HG02588 (cell line): Measurements from ENCODE around the gene UBE2C.
"Not testable (repeated sequence)": the region's sequence is repeated elsewhere in the genome, so short reads cannot be mapped to it uniquely, and the experiment has no call there.

Experiments
- ATAC-seq: cut with Tn5 transposase; IDR thresholded peaks from one replicate; pipeline ENCODE4 v1.9.1; 2021; ENCODE audit warnings: mild to moderate bottlenecking, moderate library complexity; ENCODE audit not compliant: unreplicated experiment

UBE2C gene

DNA sequence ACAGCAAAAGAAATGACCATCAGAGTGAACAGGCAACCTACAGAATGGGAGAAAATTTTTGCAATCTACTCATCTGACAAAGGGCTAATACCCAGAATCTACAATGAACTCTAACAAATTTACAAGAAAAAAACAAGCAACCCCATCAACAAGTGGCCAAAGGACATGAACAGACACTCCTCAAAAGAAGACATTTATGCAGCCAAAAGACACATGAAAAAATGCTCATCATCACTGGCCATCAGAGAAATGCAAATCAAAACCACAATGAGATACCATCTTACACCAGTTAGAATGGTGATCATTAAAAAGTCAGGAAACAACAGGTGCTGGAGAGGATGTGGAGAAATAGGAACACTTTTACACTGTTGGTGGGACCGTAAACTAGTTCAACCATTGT, 14.9 kb upstream of the UBE2C start:
- ATAC-seq, result not testable (repeated sequence)

DNA sequence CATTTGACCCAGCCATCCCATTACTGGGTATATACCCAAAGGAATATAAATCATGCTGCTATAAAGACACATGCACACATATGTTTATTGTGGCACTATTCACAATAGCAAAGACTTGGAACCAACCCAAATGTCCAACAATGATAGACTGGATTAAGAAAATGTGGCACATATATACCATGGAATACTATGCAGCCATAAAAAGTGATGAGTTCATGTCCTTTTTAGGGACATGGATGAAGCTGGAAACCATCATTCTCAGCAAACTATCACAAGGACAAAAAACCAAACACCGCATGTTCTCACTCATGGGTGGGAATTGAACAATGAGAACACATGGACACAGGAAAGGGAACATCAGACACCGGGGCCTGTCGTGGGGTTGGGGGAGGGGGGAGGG, 14.5 kb upstream of the UBE2C start:
- not testable (repeated sequence) for ATAC-seq

DNA sequence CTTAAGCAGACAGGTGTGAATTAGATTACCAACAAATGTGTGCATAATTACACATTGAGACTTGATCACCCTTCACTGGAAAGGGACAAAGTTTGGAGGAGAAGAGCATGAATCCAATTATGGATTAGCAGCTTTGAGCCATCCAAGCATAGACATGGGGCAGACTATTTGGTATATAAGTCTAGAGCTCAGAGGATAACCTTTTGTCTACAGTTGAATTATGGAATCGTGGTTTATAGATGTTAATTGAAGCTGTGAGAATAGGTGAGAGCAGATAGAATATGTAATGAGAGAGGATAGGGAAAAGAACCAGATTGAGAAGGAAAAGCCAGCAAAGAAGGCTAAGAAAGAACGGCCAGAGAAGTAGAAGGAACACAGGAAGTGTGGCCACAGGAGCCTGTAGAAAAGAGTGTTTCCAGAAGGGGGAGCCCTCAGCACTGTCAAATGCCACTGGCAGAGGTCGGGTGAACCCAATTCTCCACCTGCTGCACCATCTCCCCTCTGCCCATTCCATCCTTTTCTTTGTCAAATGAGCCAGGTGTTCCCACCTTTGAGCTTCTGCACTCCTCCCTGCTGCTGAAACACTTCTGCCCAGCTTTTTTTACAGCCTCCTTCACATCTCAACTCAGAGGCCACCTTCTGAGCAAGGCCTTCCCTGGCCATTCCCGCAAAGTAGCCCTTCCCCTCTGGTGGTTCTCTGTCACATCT, 13.4 kb upstream of the UBE2C start:
- ATAC-seq, result no peak

- no peak for ATAC-seq
These were observed 10.6 kb upstream of the UBE2C start for GRCh38 chr20:45801851-45802250.

DNA sequence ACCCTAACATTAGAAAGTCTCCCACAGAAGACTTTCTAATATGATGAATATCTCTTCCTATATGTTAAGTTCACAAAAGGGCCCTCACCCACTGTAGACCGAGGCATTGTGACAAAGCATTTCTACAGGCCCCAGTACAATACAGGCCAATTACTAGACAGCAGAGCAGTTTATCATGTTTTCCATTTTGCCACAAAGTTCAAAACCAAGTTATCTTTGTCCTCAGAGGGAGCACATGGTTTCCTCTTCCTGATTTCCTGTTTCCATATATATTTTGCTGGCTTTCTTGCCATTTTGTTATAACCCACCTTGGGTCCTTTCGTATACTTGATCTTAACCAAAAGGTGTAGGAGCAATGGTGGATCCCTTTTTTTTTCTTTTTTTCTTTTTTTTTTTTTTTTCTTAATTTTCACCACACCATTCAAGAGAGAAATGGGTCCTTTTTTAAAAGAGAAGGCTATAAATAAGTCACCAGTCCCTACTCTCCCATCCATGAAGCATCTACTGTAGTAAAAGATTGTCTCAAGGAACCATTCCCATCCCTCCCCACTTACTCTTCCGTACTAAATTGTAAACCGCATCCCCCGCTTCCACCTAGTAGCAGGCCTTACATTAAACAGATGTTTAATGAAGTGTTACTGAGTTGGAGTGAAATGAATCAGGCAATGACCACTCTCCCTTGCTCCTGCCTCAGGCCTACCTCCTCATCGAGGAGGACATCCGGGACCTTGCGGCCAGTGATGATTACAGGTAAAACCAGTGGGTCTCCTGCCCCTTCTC, 2.1 kb upstream of the UBE2C start:
- no peak for ATAC-seq

- ATAC-seq, result no peak
These were observed 529 bp downstream of the UBE2C start for GRCh38 chr20:45813006-45813340.

GRCh38 chr20:45813489-45813888, 1.0 kb downstream of the UBE2C start:
- ATAC-seq, result no peak

DNA sequence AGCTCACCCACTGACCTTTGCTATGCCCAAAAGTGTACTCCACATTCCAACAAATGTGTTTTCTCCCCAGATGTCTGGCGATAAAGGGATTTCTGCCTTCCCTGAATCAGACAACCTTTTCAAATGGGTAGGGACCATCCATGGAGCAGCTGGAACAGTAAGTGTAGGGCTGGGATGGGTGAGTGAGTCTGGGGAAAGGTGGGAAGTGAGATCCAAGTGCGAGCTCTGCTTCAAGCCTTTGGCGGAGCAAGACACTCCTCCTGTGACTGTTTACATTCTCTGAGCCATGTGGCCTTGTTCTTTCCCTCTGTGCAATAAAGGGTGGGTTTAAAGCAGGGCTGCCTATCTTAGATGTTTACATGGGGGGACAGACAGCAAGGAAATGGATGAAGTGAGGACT, 1.9 kb downstream of the UBE2C start:
- no peak for ATAC-seq

DNA sequence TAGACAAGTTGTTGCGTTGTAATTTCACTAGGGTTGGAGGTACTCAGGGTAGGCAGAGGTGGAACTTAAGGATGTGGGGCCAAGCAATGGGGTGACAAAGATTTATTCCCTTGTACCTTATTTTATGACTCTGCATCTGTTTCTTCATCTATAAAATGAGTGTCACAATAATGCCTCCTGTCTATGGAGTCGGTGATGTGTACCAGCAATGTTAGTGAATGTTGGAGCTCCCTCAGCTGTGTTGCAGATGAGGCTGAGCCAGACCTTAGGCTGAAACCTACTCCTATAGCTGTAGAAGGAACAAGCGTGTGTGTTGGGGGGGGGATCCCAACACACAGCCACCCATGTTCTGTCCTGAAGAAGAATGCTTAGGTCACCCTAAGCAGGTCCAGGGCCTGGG, 4.5 kb downstream of the UBE2C start:
- no peak for ATAC-seq

GRCh38 chr20:45817376-45818194, 5.1 kb downstream of the UBE2C start:
- no peak for ATAC-seq

- ATAC-seq, result no peak
These were observed 5.8 kb downstream of the UBE2C start for GRCh38 chr20:45818239-45818638.

GRCh38 chr20:45819466-45819865, 7.0 kb downstream of the UBE2C start:
- no peak for ATAC-seq

- no peak for ATAC-seq
These were observed 9.5 kb downstream of the UBE2C start for GRCh38 chr20:45821947-45822346.

DNA sequence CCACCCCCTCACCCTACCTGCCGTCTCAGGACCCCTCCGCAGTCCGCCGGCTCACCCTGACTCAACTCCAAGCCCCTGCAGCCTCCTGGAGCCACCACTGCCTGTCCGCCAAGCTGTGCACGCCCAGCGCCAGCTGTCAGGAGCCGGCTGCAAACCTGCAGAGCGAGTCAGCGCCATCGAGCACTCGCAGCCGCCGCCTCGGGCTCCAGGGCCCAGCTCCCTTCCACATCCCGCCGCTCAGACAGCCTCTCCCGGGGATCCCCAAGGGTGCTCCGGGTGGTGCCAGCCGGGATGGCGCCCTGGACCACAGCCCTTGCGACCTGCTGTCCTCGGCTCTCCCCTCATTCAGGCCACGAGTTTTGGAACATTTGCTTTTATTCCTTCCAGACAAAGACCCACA, 10.4 kb downstream of the UBE2C start:
- ATAC-seq, result no peak

- ATAC-seq, result no peak
These were observed 11.7 kb downstream of the UBE2C start for GRCh38 chr20:45823949-45824835.

DNA sequence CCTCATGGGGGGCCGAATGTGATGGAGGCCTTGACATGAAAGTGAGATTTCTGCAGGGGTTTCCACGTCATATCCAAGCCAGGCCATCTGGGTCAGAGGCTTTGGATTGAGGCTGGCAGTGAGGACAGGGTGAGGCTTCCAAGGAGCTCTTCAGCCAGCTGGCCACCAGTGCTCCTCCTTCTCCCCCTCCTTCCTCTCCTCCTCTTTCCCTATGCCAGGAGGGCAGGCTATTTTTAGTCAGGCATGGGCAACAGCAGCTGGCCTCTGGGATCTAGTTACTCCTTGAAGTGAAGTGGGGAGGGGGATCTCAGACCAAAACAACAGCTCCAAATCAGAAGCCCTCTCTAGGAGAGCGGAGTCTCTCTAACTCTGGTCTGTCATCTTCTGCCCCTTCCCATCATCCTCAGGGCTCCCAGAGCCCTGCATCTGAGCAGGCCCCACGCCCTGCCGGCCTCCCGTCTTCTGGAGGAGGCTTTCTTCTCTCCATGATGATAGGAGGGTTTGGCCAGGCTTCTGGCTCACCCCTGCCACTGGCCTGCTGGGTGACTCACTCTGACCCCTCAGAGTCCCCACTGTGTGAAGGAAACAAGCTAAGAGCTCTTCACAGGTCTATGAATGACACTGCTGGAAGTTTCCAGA, 14.1 kb downstream of the UBE2C start:
- no peak for ATAC-seq

- ATAC-seq, result no peak
These were observed 14.7 kb downstream of the UBE2C start, which contains the start of gene TNNC2 for GRCh38 chr20:45827030-45827652. TSS of gene TNNC2 (minus strand) at chr20:45827312. CDS start at chr20:45827248, 64 bp downstream.

DNA sequence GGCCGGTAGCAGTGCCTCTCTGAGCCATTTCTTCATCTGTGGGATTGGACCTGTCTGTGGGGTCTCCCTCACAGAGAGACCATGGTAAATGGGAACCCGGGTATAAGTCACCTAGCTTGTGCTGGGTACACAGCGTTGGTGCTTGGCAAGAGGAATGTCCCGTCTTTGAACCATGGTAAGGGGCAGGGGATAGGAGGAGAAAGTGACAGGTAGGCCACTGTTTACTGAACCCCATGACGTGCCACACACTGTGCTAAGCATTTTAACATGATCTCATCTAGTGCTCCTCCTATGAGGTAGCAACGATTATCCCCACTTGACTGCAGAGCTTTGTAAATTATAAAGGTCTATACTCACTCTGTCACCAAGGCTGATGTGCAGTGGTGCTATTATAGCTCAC, 15.3 kb downstream of the UBE2C start:
- ATAC-seq, result no peak

DNA sequence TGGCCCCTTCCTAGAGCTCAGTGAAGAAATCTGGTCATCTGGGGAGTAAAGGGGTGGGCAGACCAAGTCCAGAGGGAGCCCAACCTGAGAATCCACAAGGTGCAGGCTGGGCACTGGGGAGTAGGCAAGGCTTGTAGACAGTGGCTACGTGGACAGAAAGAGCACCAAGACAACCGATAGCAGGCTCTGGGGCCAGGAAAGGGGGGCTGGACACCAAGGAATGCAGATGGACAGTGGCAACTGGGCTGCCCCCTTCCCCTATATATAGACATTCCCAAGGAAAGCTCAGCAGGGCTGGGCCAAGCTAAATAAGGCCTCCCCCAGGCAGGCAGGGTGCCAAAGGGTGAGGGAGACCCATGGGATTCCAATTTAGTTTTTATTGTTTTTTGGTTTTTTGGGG, 16.1 kb downstream of the UBE2C start:
- ATAC-seq, result no peak

DNA sequence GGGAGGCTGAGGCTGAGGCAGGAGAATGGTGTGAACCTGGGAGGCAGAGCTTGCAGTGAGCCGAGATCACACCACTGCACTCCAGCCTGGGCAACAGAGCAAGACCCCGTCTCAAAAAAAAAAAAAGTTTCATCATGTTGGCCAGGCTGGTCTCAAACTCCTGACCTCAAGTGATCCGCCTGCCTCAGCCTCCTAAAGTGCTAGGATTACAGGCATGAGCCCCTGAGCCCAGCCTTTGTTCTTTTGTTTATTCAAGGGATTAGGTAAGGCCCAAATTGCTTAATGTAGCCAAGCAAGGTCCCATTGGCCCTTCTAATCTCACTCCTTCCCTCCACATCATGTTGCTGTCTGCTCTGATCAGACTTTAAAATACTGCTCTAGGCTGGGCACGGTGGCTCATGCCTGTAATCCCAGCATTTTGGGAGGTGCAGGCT, 17.2 kb downstream of the UBE2C start:
- not testable (repeated sequence) for ATAC-seq
